GM21515 (cell line): ENCODE measurements around the gene HPX.

ENCODE experiments used
- ATAC-seq: cut with Tn5 transposase; IDR thresholded peaks from one replicate; pipeline ENCODE4 v1.9.1; 2021; ENCODE audit not compliant: unreplicated experiment

HPX gene

GRCh38 chr11:6440906-6441358, at the start of gene HPX:
Gene HPX (minus strand): TSS chr11:6440987. CDS start chr11:6440963, 24 bp downstream.
- ATAC-seq, result no peak

- ATAC-seq, result no peak
Measured at GRCh38 chr11:6489306-6489705, 48.5 kb upstream of the HPX start.

GRCh38 chr11:6488821-6489220, 48.0 kb upstream of the HPX start:
- no peak for ATAC-seq

- ATAC-seq, result no peak
Measured at GRCh38 chr11:6488342-6488741, 47.6 kb upstream of the HPX start.

GRCh38 chr11:6486938-6487337, 46.2 kb upstream of the HPX start:
- no peak for ATAC-seq

- no peak for ATAC-seq
Measured at GRCh38 chr11:6486256-6486655, 45.5 kb upstream of the HPX start.

- no peak for ATAC-seq
Measured at GRCh38 chr11:6485661-6486060, 44.9 kb upstream of the HPX start.

GRCh38 chr11:6483015-6483414, 42.2 kb upstream of the HPX start:
- no peak for ATAC-seq

GRCh38 chr11:6482441-6482840, 41.7 kb upstream of the HPX start:
- no peak for ATAC-seq

GRCh38 chr11:6481924-6482275, 41.1 kb upstream of the HPX start:
- peak; percentile 1 for ATAC-seq

GRCh38 chr11:6481012-6481923, 40.5 kb upstream of the HPX start, which contains the start of the genes ARFIP2 and TIMM10B:
Gene ARFIP2 (minus strand): TSS chr11:6481331. CDS start chr11:6480421, 910 bp downstream.
Gene TIMM10B (plus strand): TSS chr11:6481501. CDS start chr11:6481517, 16 bp downstream.
- peak; percentile 99 for ATAC-seq

GRCh38 chr11:6480299-6480914, 39.6 kb upstream of the HPX start:
- ATAC-seq, result no peak

GRCh38 chr11:6476571-6476970, 35.8 kb upstream of the HPX start:
- ATAC-seq, result no peak

- ATAC-seq, result no peak
Measured at GRCh38 chr11:6475936-6476335, 35.1 kb upstream of the HPX start.

GRCh38 chr11:6474806-6475500, 34.2 kb upstream of the HPX start:
- ATAC-seq, result no peak

- no peak for ATAC-seq
Measured at GRCh38 chr11:6474413-6474792, 33.6 kb upstream of the HPX start.

- peak; percentile 73 for ATAC-seq
Measured at GRCh38 chr11:6473451-6474412, 32.9 kb upstream of the HPX start, which contains the start of gene TRIM3. Gene TRIM3 (minus strand): TSS chr11:6473941. CDS start chr11:6465695, 8,246 bp downstream.

- ATAC-seq, result no peak
Measured at GRCh38 chr11:6472934-6473333, 32.1 kb upstream of the HPX start.

- ATAC-seq, result no peak
Measured at GRCh38 chr11:6469599-6469998, 28.8 kb upstream of the HPX start.
